NCI-H748 (cell line): ENCODE data around the gene MRPL42.
"Not testable (repeated sequence)": the region's sequence is repeated elsewhere in the genome, so short reads cannot be mapped to it uniquely, and the experiment has no call there.

Experiments
- DNase-seq: peaks from one replicate; lab custom pipeline; 2025; ENCODE audit not compliant: unreplicated experiment; lab: John Stamatoyannopoulos, UW

Gene MRPL42

DNA sequence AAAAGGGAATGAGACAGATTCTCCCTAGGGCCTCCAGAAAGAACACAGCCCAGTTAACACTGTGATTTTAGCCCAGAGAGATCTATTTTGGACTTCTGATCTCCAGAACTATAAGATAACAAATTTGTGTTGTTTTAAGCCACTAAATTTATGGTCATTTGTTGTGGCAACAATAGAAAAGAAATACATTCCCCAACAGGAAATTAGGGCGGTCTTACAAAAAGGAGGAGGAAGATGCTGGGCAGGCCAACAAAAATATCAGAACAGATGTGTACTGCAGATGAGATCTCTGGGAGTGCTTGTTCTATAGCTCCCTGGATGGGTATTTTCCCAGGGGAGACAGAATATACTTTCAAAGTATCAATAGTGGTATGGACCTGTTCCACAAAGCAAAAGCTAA, 73.2 kb downstream of the MRPL42 start:
- DNase-seq: no peak

DNA sequence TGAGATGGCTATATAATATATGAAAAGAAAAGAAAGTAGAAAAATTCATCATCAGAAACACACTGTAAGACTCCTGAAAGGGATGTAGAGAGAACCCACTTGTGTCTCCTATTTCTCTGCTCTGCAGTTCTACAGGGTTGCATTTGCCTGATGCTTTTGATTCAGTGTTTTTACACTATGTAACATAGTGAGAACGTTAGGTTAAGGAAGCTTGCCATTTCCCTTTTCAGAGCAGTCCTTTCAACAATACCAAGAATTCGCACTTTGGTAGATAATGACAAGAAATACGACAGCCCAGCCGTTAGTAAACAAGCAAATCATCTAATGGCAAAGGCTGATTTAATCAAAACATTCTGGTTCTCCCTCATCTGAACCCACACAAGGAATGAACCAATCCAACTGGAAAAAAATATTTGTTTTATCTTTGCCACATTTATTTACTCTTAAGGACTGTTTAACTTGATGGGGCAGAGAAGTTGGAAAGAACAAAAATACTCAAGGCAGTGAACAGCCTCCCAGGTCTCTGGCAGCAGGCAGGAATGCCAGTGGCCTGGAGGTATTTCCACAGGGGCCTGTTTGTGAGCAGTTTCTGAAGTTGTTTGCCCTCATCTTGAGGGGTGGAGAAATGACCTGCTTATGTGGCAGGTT, 74.4 kb downstream of the MRPL42 start:
- DNase-seq: no peak

DNA sequence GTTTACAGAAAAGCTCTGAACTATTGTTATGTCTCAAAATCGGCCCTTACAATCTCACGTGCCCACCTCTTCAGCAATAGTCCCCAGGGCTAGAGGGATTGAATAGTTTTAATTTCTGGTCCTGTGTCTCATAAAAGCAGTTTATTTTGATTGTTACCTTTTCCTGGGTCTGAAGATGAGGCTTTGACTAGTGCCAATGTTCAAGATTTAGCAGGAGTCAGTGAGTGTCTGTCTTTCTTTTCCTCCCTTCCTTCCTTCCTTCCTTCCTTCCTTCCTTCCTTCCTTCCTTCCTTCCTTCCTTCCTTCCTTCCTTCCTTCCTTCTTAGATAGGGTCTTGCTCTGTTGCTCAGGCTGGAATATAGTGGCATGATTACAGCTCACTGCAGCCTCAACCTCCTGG, 80.5 kb downstream of the MRPL42 start:
- DNase-seq: no peak

DNA sequence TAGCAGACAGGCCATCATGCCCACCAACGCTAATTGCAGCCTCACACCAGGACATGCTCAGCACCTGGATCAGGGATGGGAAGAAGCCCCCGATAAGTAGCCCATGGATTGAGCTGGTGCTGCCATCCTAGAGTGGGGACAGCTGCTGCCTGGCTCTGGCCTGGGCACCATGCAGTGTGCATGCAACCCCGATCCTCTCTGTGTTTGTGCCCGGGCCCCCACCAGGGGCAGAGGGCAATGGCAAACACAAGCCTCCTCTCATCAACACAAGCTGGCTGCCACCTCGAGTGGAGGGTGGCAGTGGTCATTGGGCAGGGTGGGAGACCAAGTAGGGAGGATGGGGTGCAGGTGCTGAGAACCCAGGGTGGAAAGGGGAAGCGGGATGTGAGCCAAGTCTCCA, 81.9 kb downstream of the MRPL42 start:
- no peak for DNase-seq

DNA sequence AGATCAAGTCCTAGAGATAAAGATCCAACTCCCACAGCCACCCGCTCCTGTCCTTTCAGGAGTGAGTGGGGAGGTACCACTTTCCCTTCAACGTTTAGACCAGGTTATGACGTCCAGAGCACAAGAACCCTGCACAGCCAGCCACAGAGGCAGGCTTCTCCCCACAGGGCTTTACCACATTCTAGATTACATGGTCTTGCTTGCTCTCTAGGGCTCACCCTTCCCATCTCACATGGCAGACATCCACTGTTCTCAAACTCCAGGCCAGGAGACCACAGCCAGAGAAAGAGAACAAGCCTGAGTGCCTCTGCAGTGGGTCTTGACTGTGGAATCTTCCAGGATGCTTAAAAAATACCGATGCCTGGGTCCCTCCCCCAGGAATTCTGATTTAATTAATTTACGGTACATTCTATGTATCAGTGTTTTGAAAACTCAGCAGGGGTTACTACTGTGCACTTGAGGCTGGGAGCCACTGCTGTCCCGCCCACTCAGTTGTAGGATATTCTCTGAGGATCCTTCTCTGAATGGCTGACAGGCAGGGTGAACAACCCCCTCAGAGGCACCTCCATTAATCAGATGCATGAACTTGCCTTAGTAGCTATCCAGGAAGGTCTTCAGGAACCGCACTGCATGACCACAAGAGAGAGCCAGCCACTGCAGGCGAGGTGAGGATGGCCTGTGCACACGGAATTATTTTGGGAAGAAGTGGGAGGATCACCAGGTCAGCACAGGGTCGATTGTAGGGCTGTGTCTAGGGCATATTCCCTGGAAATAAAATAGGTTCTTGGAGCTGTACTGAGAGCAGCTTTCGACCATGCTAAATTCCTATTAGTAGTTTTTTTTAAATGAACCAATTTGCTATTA, 83.7 kb downstream of the MRPL42 start:
- no peak for DNase-seq

DNA sequence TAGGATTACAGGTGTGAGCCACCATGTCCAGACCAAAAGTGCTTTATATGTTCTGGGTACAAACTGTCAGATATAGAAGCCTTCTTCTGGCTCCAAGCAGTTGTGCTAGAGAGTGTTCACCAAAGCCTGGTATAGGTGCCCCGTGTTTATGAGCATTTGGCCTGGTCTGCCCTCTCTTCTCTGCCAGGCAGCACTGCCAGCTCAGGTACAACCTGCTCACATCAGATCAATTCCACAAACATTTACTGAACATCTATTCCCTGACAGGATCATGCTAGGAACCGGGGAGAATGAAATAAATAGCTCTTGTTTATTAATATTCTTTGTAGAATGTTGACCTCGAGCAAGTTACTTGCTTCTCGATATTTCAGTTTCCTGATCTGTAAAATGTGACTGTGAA, 85.1 kb downstream of the MRPL42 start:
- no peak for DNase-seq

DNA sequence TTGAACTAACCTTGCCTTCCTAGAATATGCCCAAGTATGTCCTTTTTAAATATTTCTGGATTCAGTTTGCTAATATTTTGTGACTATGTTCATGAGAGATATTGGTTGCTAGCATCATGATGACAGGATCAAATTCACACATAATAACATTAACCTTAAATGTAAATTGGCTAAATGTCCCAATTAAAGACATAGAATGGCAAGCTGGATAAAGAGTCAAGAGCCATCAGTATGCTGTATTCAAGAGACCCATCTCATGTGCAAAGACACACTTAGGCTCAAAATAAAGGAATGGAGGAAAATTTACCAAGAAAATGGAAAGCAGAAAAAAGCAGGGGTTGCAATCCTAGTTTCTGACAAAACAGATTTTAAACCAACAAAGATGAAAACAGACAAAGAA, 90.6 kb downstream of the MRPL42 start:
- DNase-seq: not testable (repeated sequence)

DNA sequence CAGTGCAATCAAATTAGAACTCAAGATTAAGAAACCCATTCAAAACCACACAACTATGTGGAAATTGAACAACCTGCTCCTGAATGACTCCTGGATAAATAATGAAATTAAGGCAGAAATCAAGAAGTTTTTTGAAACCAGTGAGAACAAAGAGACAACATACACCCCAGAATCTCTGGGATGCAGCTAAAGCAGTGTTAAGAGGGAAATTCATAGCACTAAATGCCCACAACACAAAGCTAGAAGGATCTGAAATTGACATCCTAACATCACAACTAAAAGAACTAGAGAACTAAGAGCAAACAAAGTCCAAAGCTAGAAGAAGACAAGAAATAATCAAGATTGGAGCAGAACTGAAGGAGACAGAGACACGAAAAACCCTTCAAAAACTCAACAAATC, 91.4 kb downstream of the MRPL42 start:
- not testable (repeated sequence) for DNase-seq

DNA sequence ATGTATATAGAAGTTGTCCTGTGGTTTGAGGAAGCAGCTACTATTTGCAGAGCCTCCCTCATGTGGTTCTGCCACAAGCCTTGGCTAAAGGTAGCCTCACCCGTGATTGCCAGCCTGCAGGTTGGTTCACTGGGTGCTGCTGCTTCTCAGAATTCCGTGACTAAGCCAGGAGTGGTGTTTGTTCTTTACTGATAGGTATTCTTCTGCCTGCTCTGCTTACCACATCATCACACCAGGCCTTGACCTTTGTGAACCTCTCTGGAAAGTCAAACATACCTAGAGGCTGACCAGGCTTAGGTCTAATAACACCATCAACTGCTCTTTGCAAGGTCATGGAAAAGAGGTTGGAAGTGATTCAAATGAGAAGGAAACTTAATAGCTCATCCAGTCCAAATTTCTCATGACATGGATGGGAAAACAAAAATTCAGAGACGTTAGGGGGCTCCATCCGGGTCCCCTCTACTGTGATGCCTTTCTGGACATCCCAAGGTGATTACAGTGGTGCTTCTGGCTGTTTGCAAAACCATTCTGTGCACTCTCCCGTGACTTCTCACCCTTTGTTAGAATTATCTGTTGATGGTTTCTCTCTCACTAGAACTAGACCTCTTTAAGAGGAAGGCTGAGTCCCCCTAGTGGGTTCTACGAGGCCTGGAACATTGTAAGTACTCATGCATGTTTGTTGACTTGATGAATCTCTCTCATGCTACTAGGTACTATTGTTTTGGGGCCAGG, 96.7 kb downstream of the MRPL42 start:
- DNase-seq: peak; percentile 16

DNA sequence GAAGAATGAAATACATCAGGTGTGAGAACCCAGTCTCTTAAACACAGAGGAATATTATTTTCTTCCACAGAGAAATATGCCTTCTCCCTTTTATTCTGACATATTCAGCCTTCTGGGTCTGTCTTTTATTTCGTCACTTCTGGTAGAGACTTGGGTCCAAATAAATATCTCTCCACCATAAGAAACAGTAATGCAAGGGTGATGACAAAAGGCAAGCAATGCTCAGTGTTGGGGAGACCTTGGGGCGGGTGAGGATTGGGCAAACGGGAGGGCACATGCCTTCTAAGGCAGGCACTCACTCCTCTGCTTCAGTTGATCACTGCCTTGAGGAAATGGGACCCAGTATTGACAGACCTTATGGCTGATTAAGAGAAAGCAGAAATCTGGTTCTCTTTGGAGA, 98.4 kb downstream of the MRPL42 start:
- DNase-seq: no peak
